ENCODE data around the gene RPL13. TPM values are rescaled to one million over a fixed set of nuclear protein-coding genes. Genes with fewer than 3 reads are reported as not detected.

RPL13 gene
- total RNA-seq, 1 experiment from 2014 or later = 1,779 TPM

DNA sequence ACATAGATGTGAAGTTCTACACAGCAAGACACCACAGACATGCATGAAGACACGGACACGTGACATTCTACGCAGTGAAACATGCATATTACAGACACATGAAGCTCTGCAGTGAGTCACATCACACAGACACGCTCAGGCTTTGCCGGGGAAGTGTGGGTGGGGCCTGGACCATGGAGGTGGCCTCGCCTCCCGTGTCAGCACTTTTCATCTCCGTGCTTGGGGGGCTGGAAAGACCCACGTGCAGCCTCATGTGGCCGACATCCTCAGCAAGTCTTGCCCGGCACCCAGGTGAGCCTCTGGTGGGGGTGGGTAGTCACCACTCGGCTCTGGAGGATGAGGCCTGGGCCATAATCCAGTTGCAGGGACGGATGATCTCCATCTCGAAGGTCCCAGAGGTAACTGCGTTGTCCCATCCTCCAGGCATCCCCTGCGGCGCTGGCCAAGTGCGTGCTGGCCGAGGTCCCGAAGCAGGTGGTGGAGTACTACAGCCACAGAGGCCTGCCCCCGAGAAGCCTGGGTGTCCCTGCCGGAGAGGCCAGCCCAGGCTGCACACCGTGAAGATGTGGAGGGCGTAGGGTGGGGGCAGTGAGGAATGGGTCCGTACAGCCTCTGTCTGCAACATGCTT, 35.7 kb downstream of the RPL13 start:
- Mint-ChIP-seq H3K4me1 (ENCODE audit: low read depth, unreplicated experiment) (no peaks in the 10 kb centered on the region), H3K27ac (ENCODE audit: unreplicated experiment) (no peak overlapping the region), H3K4me3 (ENCODE audit: low read depth, unreplicated experiment) (no peak overlapping the region), H3K9me3 (ENCODE audit: low read depth, unreplicated experiment) (no peaks in the 10 kb centered on the region), H3K27me3 (ENCODE audit: unreplicated experiment) (no peaks in the 10 kb centered on the region), H3K36me3 (ENCODE audit: insufficient read depth, unreplicated experiment) (peaks cover 10% of the 10 kb centered on the region)
- BruUV-seq (replicated peaks) = no TSS peak
- TF ChIP-seq, protein P1, sequence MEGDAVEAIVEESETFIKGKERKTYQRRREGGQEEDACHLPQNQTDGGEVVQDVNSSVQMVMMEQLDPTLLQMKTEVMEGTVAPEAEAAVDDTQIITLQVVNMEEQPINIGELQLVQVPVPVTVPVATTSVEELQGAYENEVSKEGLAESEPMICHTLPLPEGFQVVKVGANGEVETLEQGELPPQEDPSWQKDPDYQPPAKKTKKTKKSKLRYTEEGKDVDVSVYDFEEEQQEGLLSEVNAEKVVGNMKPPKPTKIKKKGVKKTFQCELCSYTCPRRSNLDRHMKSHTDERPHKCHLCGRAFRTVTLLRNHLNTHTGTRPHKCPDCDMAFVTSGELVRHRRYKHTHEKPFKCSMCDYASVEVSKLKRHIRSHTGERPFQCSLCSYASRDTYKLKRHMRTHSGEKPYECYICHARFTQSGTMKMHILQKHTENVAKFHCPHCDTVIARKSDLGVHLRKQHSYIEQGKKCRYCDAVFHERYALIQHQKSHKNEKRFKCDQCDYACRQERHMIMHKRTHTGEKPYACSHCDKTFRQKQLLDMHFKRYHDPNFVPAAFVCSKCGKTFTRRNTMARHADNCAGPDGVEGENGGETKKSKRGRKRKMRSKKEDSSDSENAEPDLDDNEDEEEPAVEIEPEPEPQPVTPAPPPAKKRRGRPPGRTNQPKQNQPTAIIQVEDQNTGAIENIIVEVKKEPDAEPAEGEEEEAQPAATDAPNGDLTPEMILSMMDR (IDR thresholded peaks at IDR 0.05; ENCODE audit: unreplicated experiment) = no peak
- CTCF ChIA-PET = no interaction called here
- intact Hi-C loops (cut with micrococcal nuclease; ENCODE audit: unreplicated experiment) = no loop called here
- no peak for DNase-seq

DNA sequence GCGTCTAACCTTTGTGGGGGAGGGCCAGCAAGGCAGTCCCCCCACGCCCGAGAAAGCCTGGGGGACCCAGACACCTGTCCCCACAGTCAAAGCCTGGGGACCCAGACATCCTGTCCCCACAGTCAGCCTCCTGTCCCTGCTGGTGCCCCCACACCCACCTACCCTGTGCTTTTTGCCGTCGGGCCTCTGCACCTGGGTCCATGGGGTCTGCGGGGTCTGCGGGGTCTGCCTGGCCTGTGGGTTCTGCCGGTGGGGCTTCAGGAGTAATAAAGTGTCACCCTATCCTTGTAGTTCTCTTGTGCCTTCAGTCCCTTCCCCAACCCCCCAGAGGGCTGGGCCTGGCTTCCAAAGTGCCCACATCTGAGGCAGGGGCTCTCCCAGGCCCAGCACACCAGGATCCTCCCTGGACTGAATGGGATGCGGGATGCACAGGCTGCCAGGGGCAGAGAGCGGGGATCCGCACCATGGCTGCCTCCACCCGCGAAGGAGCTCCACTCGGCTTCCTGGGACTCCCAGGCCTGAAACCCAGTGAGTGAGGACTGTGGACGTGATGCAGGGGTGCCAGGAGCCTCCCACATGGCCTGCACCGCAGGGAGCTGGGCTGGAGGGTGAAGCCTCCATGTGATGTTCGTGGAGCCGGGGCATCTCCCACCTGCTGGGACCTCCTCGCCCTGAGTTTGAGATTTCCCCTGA, 36.6 kb downstream of the RPL13 start:
- no peaks in the 10 kb centered on the region for H3K9me3 Mint-ChIP-seq (ENCODE audit: low read depth, unreplicated experiment)
- H3K27ac Mint-ChIP-seq (ENCODE audit: unreplicated experiment) = peak overlapping the region; percentile 66
- intact Hi-C loops (cut with micrococcal nuclease; ENCODE audit: unreplicated experiment) = no loop called here
- peaks cover 10% of the 10 kb centered on the region for H3K36me3 Mint-ChIP-seq (ENCODE audit: insufficient read depth, unreplicated experiment)
- H3K27me3 Mint-ChIP-seq (ENCODE audit: unreplicated experiment) = no peaks in the 10 kb centered on the region
- CTCF ChIA-PET = no interaction called here
- H3K4me1 Mint-ChIP-seq (ENCODE audit: low read depth, unreplicated experiment) = peaks cover 1% of the 10 kb centered on the region
- TF ChIP-seq, protein P1 (IDR thresholded peaks at IDR 0.05; ENCODE audit: unreplicated experiment) = no peak
- BruUV-seq (replicated peaks) = no TSS peak
- DNase-seq = no peak
- H3K4me3 Mint-ChIP-seq (ENCODE audit: low read depth, unreplicated experiment) = no peak overlapping the region

DNA sequence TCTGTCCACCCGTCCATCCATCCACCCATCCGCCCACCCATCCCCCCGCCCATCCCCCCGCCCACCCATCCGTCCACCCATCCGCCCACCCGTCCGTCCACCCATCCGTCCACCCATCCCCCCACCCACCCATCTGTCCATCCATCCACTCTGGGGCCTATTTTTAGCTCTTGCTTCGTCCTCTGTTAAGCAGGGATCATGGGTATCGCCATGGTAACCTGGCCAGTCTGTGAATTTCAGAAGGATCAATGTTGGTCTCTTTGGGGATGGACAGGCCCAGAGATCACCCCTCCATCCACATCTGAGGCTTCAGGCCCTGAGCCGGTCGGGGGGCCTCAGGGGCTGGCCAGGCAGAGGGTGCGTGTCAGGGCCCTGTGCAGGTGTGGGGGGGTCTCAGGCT, 37.7 kb downstream of the RPL13 start:
- CTCF ChIA-PET = no interaction called here
- peak overlapping the region; percentile 67 for H3K27ac Mint-ChIP-seq (ENCODE audit: unreplicated experiment)
- H3K27me3 Mint-ChIP-seq (ENCODE audit: unreplicated experiment) = no peaks in the 10 kb centered on the region
- no peak overlapping the region for H3K4me3 Mint-ChIP-seq (ENCODE audit: low read depth, unreplicated experiment)
- TF ChIP-seq, protein P1 (IDR thresholded peaks at IDR 0.05; ENCODE audit: unreplicated experiment) = no peak
- H3K36me3 Mint-ChIP-seq (ENCODE audit: insufficient read depth, unreplicated experiment) = peaks cover 10% of the 10 kb centered on the region
- peaks cover 12% of the 10 kb centered on the region for H3K4me1 Mint-ChIP-seq (ENCODE audit: low read depth, unreplicated experiment)
- intact Hi-C loops (cut with micrococcal nuclease; ENCODE audit: unreplicated experiment) = no loop called here
- DNase-seq = no peak
- BruUV-seq (replicated peaks) = no TSS peak
- no peaks in the 10 kb centered on the region for H3K9me3 Mint-ChIP-seq (ENCODE audit: low read depth, unreplicated experiment)

DNA sequence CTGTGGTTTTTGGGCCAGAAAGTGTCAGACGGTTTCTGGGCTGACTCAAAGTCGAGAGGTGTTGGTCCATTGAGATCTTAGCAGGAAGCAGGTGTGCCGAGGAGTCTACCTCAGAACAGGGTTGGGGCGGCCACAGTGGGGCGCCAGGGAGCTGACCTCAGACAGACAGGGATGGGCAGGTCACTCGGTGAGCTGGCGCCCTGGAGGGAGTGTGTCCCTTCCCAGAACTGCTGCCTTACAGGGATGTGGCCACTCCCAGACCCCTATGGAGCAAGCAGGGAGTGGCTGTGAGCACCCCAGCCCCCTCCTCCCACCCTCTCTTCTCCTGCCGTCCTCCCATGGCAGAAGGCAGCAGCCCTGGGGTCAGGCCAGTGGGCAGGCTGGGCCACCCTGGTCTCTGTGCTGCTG, 39.0 kb downstream of the RPL13 start:
- CTCF ChIA-PET = interaction anchor here (0.6 to 1.0 kb wide), 3 partner anchors 20 to 54 kb away, joined by 3 to 7 read pairs (median 5); no protein-coding TSS in a partner anchor
- no TSS peak for BruUV-seq (replicated peaks)
- H3K27ac Mint-ChIP-seq (ENCODE audit: unreplicated experiment) = no peak overlapping the region
- TF ChIP-seq, protein P1 (IDR thresholded peaks at IDR 0.05; ENCODE audit: unreplicated experiment) = peak; percentile 35
- peaks cover 14% of the 10 kb centered on the region for H3K4me1 Mint-ChIP-seq (ENCODE audit: low read depth, unreplicated experiment)
- intact Hi-C loops (cut with micrococcal nuclease; ENCODE audit: unreplicated experiment) = no loop called here
- no peaks in the 10 kb centered on the region for H3K9me3 Mint-ChIP-seq (ENCODE audit: low read depth, unreplicated experiment)
- H3K27me3 Mint-ChIP-seq (ENCODE audit: unreplicated experiment) = no peaks in the 10 kb centered on the region
- no peak overlapping the region for H3K4me3 Mint-ChIP-seq (ENCODE audit: low read depth, unreplicated experiment)
- H3K36me3 Mint-ChIP-seq (ENCODE audit: insufficient read depth, unreplicated experiment) = peaks cover 10% of the 10 kb centered on the region
- peak; percentile 64 for DNase-seq

Measured in Calu3 (cell line).